HG02610 (cell line): ENCODE results near the gene NDUFV1.
"Not testable (repeated sequence)": the region's sequence is repeated elsewhere in the genome, so short reads cannot be mapped to it uniquely, and the experiment has no call there.

ENCODE experiments used
- ATAC-seq: cut with Tn5 transposase; IDR thresholded peaks from one replicate; pipeline ENCODE4 v1.9.1; 2021; ENCODE audit warnings: mild to moderate bottlenecking, moderate library complexity; ENCODE audit not compliant: unreplicated experiment

NDUFV1 gene

GRCh38 chr11:67611165-67611564 lies 4.4 kb downstream of the NDUFV1 start:
- ATAC-seq = no peak

DNA sequence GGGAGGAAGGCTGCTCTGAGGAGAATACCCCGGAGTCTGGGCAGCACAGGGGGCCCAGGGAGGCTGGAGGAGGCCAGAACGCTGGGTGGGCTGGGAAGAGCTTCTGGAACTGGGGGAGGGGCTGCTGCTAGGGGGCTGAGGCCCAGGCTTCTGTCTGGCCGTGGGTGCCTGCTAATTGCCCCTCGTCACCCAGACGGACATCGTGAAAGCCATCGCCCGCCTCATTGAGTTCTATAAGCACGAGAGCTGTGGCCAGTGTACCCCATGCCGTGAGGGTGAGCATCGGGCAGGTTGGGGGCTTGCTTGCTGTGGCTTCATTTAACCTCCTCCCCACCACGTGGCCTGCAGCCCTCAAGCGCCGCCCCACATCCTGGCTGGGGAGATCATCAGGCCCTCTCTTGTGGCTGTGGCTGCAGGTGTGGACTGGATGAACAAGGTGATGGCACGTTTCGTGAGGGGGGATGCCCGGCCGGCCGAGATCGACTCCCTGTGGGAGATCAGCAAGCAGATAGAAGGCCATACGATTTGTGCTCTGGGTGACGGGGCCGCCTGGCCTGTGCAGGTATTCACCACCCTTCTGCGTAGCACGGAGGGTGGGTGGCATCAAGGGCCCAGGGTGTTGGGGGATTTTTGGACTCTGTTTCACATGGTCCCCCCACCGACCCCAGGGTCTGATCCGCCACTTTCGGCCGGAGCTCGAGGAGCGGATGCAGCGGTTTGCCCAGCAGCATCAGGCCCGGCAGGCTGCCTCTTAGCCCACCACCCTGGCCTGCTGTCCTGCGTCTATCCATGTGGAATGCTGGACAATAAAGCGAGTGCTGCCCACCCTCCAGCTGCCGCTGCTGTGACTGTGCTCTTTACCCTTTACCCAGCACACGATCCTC lies 5.2 kb downstream of the NDUFV1 start:
- ATAC-seq = no peak

DNA sequence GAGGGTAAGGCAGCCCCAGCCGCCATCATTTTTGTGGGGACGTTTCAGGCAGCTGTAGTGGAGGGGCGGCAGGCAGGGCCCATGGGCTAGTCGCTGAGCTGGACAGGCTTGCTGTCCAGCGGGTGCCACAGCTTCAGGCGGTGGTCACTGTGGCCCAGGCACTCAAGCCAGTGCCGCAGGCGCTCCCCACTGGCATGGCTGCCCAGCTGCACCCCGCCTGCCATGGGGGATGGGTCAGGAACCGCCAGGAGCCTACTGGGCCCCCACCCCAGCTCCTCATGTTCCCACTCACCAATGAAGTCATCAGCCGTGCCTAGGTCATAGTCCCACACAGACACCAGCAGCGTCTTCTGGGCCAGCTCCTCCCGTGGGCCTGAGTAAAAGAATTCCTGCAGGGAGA lies 6.0 kb downstream of the NDUFV1 start:
- no peak for ATAC-seq

DNA sequence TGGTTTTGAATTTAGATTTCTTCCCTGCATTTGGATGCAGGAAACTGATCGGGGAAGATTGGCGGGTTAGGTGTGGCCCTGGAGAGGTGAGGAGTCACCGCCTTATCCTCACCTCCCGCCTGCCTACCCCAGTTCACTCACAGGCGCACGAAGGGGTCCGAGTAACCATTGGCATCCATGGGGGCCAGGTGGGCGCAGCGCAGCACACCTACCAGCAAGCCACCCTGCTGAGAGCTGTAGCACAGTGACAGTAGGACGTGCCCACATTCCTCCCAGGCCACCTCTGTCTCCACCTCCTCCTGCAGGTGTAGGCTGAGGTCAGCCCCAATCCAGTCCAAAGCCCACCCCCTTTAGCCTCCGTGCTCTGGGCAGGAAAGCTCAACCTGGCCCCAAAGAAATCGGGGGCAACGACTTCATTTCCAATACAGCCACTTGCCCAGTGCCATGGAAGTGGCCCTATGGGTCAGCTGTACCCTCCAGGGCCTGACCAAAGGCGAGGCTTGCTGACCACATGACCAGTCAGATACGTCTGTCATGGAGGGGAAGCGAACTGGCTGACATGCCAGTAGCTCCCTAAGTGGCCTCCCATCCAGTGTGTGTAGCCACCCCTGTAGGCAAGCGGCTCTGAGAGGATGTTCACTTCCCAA lies 6.7 kb downstream of the NDUFV1 start:
- no peak for ATAC-seq

- peak; percentile 83 for ATAC-seq
These were observed 7.4 kb downstream of the NDUFV1 start for GRCh38 chr11:67613960-67614715.

DNA sequence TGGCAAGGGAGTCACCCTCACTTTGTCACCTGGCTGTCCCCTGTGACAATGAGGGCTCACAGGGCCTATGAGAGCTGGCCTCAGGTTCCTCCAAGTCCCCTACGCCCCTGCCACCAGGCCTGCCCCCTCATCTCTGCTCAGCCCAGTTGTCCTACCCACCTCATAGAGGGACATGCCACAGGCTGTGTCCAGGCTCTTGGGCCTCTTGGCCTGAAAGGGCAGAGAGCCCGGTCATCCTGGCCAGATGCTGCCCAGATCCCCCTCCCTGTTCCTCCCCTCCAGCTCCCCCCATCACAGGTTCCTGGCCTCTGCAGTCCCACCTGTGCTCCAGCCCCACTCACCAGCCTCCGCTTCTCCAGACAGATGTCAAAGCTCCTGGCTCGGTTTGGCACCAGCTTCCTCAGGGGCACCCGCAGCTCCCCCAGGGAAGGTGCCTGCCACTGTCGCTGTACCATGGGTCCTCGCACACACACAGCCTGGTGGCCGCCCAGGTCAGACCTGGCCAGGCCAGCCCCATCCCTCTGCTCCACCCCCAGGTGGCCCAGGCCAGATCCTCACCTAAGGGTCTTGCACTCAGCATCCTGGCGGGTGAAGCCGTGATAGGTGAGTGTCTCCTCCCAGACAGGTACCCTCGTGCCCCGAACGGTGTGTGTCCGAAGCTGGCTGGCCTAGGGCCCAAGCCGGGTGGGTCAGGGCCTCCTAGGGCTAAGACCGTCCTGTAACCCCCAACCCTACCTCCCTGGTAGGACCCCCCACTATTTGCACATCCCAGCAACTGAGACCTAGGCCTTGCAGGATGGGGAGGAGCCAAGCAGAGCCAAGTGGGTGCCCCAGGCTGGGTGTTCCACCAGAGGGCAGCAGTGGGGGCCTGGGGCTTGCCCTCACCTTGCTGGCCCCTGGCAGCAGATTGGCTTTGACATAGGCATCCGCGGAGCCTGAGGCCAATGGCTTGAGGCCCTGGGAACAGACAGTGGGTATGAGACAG lies 8.3 kb downstream of the NDUFV1 start:
- ATAC-seq = no peak

DNA sequence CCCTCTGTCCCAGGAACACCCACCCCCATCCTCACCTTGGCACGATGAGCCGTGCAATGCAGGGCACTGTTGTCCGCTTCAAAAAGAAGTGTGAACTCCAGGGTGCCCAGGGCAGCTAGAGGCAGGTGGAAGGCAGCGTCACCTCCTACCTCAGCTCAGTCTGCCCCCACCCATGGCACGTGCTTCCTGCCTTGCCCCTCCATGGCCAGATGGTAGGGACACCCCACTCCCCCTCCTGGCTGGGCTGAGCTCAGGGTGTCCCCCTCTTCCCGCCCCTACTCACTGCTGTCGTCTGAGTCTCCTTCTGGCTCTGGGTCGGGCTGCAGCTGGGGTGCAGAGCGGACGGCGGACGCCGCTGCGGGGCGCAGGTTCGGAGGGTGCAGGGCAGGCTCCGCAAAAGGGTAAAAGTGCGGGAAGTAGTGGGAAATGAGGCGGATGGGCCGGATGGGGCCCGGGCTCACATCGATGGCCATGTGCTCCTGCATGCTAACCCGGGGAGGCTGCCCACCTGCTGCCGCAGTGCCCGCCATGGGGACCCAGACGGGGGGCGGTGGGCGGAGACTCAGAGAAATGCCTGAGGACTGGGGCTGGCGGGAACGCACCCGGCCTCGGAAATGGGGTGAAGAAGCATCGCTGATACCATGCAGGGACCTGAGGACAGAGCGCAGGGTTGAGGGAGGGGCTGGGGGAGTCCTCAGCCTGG lies 9.1 kb downstream of the NDUFV1 start:
- ATAC-seq = no peak

GRCh38 chr11:67616431-67617242 lies 9.9 kb downstream of the NDUFV1 start:
- no peak for ATAC-seq

DNA sequence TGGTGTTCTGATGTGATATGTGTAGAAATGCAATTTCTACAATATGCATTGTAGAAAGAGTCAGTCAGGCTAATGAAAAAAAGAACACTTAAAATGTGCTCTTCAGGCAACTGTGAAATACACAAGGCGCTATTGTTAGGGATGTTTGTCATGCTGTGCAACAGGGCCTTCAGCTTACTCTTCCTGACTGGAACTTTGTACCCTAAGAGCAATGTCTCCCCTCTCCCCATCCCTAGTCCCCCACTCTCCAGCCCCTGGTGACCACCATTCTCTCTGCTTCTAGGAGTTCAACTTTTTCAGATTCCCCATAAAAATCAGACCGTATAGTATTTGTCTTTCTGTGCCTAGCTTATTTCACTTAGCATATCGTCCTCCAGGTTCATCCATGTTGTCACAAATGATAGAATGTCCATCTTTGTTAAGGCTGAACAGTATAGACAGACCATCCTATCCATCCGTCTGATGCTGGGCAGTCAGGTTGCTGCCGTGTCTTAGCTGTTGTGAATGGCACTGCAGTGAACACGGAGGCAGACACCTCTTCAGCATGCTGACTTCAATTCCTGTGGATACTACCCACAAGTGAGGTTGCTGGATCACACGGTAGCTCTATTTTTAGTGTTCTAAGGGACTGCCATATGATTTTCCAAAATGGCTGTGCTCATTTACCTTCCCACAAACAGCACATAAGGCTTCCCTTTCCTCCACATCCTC lies 10.7 kb downstream of the NDUFV1 start:
- ATAC-seq = no peak

DNA sequence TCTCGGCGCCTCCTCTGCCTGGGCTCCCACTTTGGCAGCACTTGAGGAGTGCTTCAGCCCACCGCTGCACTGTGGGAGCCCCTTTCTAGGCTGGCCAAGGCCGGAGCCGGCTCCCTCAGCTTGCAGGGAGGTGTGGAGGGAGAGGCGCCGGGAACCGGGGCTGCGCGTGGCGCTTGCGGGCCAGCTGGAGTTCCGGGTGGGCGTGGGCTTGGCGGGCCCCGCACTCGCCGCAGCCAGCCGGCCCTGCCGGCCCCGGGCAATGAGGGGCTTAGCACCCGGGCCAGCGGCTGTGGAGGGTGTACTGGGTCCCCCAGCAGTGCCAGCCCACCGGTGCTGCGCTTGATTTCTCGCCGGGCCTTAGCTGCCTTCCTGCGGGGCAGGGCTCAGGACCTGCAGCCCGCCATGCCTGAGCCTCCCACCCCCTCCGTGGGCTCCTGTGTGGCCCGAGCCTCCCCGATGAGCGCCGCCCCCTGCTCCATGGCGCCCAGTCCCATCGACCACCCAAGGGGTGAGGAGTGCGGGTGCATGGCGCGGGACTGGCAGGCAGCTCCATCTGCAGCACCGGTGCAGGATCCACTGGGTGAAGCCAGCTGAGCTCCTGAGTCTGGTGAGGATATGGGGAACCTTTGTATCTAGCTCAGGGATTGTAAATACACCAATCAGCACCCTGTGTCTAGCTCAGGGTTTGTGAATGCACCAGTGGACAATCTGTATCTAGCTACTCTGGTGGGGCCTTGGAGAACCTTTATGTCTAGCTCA lies 12.3 kb downstream of the NDUFV1 start:
- not testable (repeated sequence) for ATAC-seq

GRCh38 chr11:67619683-67620618 lies 13.2 kb downstream of the NDUFV1 start:
- not testable (repeated sequence) for ATAC-seq

DNA sequence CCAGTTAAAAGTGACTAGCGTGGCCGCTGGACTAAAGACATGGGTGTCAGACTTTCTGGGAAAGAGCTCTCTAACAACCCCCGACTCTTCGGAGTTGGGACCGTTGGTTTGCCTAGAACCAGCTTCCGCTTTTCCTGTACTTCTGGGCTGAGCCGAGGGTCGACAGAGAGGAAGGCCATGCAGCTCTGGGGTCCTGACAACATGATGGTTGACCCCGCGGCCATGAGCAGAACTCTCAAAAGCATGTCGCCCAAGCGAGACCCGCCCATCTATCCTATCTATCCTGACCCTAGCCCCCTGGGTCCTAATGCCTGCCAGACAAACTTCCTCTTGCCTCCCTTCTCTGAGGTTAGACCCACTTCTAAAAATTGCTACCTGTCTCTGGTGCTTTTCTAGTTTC lies 13.9 kb downstream of the NDUFV1 start:
- not testable (repeated sequence) for ATAC-seq

DNA sequence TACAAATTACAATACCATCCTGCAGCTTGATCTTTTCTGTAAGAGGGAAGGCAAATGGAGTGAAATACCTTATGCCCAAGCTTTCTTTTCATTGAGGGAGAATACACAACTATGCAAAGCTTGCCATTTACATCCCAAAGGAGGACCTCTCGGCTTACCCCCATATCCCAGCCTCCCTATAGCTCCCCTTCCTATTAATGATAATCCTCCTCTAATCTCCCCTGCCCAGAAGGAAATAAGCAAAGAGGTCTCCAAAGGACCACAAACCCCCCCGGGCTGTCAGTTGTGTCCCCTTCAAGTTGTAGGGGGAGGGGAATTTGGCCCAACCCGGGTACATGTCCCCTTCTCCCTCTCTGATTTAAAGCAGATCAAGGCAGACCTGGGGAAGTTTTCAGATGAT lies 15.2 kb downstream of the NDUFV1 start:
- ATAC-seq = not testable (repeated sequence)

DNA sequence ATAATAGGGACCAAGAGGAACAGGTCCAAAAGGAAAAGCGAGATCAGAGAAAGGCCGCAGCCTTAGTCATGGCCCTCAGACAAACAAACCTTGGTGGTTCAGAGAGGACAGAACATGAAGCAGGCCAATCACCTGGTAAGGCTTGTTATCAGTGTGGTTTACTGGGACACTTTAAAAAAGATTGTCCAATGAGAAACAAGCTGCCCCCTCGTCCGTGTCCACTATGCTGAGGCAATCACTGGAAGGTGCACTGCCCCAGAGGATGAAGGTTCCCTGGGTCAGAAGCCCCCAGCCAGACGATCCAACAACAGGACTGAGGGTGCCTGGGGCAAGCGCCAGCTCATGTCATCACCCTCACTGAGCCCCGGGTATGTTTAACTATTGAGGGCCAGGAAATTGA lies 16.2 kb downstream of the NDUFV1 start:
- ATAC-seq = not testable (repeated sequence)

- not testable (repeated sequence) for ATAC-seq
These were observed 17.1 kb downstream of the NDUFV1 start for GRCh38 chr11:67623795-67624194.

DNA sequence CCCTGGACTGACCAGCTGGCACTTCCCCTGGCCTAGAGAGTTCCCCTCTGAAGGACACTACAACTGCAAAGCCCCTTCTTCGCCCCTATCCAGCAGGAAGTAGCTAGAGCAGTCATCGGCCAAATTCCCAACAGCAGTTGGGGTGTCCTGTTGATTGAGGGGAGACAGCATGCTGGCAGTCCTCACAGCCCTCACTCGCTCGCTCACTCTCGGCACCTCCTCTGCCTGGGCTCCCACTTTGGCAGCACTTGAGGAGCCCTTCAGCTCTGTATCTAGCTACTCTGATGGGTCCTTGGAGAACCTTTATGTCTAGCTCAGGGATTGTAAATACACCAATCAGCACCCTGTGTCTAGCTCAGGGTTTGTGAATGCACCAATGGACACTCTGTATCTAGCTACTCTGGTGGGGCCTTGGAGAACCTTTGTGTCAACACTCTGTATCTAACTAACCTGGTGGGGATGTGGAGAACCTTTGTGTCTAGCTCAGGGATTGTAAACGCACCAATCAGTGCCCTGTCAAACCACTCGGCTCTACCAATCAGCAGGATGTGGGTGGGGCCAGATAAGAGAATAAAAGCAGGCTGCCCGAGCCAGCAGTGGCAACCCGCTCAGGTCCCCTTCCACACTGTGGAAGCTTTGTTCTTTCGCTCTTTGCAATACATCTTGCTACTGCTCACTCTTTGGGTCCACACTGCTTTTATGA lies 19.5 kb downstream of the NDUFV1 start:
- ATAC-seq = not testable (repeated sequence)
